Ectodermal cell (in vitro differentiated cells): ENCODE measurements around the gene NPM1.
A peak's percentile ranks its signal among the peaks of the same experiment; 100 is the strongest.

Experiments
- H3K27ac ChIP-seq: 2 replicates; pipeline ENCODE4 v1.7.0; 2013; ENCODE audit warnings: mild to moderate bottlenecking, low read depth, low read length; ENCODE audit not compliant: insufficient read depth, poor library complexity, severe bottlenecking
- H3K27me3 ChIP-seq: 2 replicates; pipeline ENCODE4 v1.7.0; 2013; ENCODE audit warnings: mild to moderate bottlenecking, low read length; ENCODE audit not compliant: insufficient read depth, control insufficient read depth, poor library complexity, severe bottlenecking
- H3K36me3 ChIP-seq: one replicate; pipeline ENCODE4 v1.7.0; 2013; ENCODE audit warnings: low read length; ENCODE audit not compliant: control insufficient read depth, insufficient read depth
- H3K4me1 ChIP-seq: one replicate; pipeline ENCODE4 v1.7.0; 2013; ENCODE audit warnings: low read length; ENCODE audit not compliant: control insufficient read depth, insufficient read depth
- H3K4me3 ChIP-seq: 2 replicates; pipeline ENCODE4 v1.7.0; 2013; ENCODE audit warnings: low read depth, low read length, control low read depth; ENCODE audit not compliant: insufficient read depth
- H3K9me3 ChIP-seq: 2 replicates; pipeline ENCODE4 v1.7.0; 2013; ENCODE audit warnings: mild to moderate bottlenecking, low read length, moderate library complexity; ENCODE audit not compliant: control insufficient read depth
- WGBS, 2 experiments: methylation state at CpG; one replicate each; pipeline ENCODE4 v1.1.7; 2013; ENCODE audit warnings: missing lambda C conversion rate in 2 of 2; 5-methylcytosine and 5-hydroxymethylcytosine counted together

Gene NPM1

GRCh38 chr5:171436804-171437285 lies 49.2 kb downstream of the NPM1 start:
- WGBS, 2 experiments = 90 to 92% methylated on average over 13 of the region's 13 CpGs
- peaks cover 11% of the 10 kb centered on the region for H3K4me1 ChIP-seq
- no peaks in the 10 kb centered on the region for H3K36me3 ChIP-seq
- no peak overlapping the region for H3K27ac ChIP-seq
- no peak overlapping the region for H3K4me3 ChIP-seq
- H3K9me3 ChIP-seq = no peaks in the 10 kb centered on the region
- no peaks in the 10 kb centered on the region for H3K27me3 ChIP-seq

GRCh38 chr5:171437286-171437821 lies 49.7 kb downstream of the NPM1 start:
- 34 to 36% methylated on average over 14 of the region's 14 CpGs for whole genome bisulfite sequencing, 2 experiments
- Histone ChIP-seq H3K4me1 (peaks cover 11% of the 10 kb centered on the region), H3K4me3 (no peak overlapping the region), H3K36me3 (no peaks in the 10 kb centered on the region), H3K27me3 (no peaks in the 10 kb centered on the region), H3K9me3 (no peaks in the 10 kb centered on the region), H3K27ac (peak overlapping the region; percentile 50)

- H3K4me3 ChIP-seq = no peak overlapping the region
- no peaks in the 10 kb centered on the region for H3K27me3 ChIP-seq
- no peaks in the 10 kb centered on the region for H3K9me3 ChIP-seq
- peaks cover 6% of the 10 kb centered on the region for H3K4me1 ChIP-seq
- H3K36me3 ChIP-seq = no peaks in the 10 kb centered on the region
- no peak overlapping the region for H3K27ac ChIP-seq
- WGBS, 2 experiments = 83 to 92% methylated on average over 4 of the region's 4 CpGs
Observed at GRCh38 chr5:171438738-171439137, 51.1 kb downstream of the NPM1 start.

GRCh38 chr5:171441246-171441791 lies 53.7 kb downstream of the NPM1 start:
- no peaks in the 10 kb centered on the region for H3K36me3 ChIP-seq
- H3K4me3 ChIP-seq = no peak overlapping the region
- no peak overlapping the region for H3K27ac ChIP-seq
- no peaks in the 10 kb centered on the region for H3K27me3 ChIP-seq
- 94% methylated on average over 12 to 14 of the region's 14 CpGs for WGBS, 2 experiments
- H3K9me3 ChIP-seq = no peaks in the 10 kb centered on the region
- H3K4me1 ChIP-seq = peaks cover 9% of the 10 kb centered on the region

GRCh38 chr5:171442287-171443042 lies 54.8 kb downstream of the NPM1 start:
- Histone ChIP-seq H3K4me1 (peaks cover 9% of the 10 kb centered on the region), H3K9me3 (no peaks in the 10 kb centered on the region), H3K27me3 (no peaks in the 10 kb centered on the region), H3K4me3 (no peak overlapping the region), H3K27ac (no peak overlapping the region), H3K36me3 (no peaks in the 10 kb centered on the region)
- WGBS, 2 experiments = 63 to 69% methylated on average over 12 of the region's 13 CpGs

GRCh38 chr5:171444582-171444981 lies 56.9 kb downstream of the NPM1 start:
- H3K4me3 ChIP-seq = no peak overlapping the region
- peaks cover 12% of the 10 kb centered on the region for H3K4me1 ChIP-seq
- no peak overlapping the region for H3K27ac ChIP-seq
- no peaks in the 10 kb centered on the region for H3K9me3 ChIP-seq
- WGBS, 2 experiments = 95 to 96% methylated on average over 12 of the region's 12 CpGs
- no peaks in the 10 kb centered on the region for H3K36me3 ChIP-seq
- peaks cover 12% of the 10 kb centered on the region for H3K27me3 ChIP-seq

- Histone ChIP-seq H3K27ac (no peak overlapping the region), H3K4me1 (peaks cover 18% of the 10 kb centered on the region), H3K9me3 (no peaks in the 10 kb centered on the region), H3K36me3 (no peaks in the 10 kb centered on the region), H3K27me3 (peaks cover 21% of the 10 kb centered on the region), H3K4me3 (no peak overlapping the region)
- WGBS, 2 experiments = 89 to 90% methylated on average over 14 of the region's 14 CpGs
Observed at GRCh38 chr5:171445644-171446516, 58.2 kb downstream of the NPM1 start.

- Histone ChIP-seq H3K27me3 (peaks cover 21% of the 10 kb centered on the region), H3K4me1 (peaks cover 18% of the 10 kb centered on the region), H3K27ac (no peak overlapping the region), H3K4me3 (no peak overlapping the region), H3K9me3 (no peaks in the 10 kb centered on the region), H3K36me3 (no peaks in the 10 kb centered on the region)
- 80 to 82% methylated on average over 4 to 5 of the region's 5 CpGs for WGBS, 2 experiments
Observed at GRCh38 chr5:171447226-171447625, 59.6 kb downstream of the NPM1 start.

- H3K36me3 ChIP-seq = no peaks in the 10 kb centered on the region
- H3K27me3 ChIP-seq = peaks cover 21% of the 10 kb centered on the region
- peaks cover 8% of the 10 kb centered on the region for H3K4me1 ChIP-seq
- H3K9me3 ChIP-seq = no peaks in the 10 kb centered on the region
- 78 to 81% methylated on average over 10 of the region's 10 CpGs for WGBS, 2 experiments
- H3K27ac ChIP-seq = no peak overlapping the region
- H3K4me3 ChIP-seq = no peak overlapping the region
Observed at GRCh38 chr5:171449426-171449825, 61.8 kb downstream of the NPM1 start.
